GM18868 (cell line): ENCODE data around the gene UBE2R2.
"Not testable (repeated sequence)": the region's sequence is repeated elsewhere in the genome, so short reads cannot be mapped to it uniquely, and the experiment has no call there.

Experiments
- ATAC-seq: cut with Tn5 transposase; IDR thresholded peaks from one replicate; pipeline ENCODE4 v1.9.1; 2021; ENCODE audit warnings: mild to moderate bottlenecking, moderate library complexity; ENCODE audit not compliant: unreplicated experiment

Gene UBE2R2

GRCh38 chr9:33798545-33798944 lies 18.4 kb upstream of the UBE2R2 start:
- ATAC-seq: no peak

GRCh38 chr9:33799928-33800704 lies 16.8 kb upstream of the UBE2R2 start:
- no peak for ATAC-seq

- no peak for ATAC-seq
Measured at GRCh38 chr9:33800886-33801285, 16.1 kb upstream of the UBE2R2 start.

- not testable (repeated sequence) for ATAC-seq
Measured at GRCh38 chr9:33801943-33802500, 14.9 kb upstream of the UBE2R2 start.

- not testable (repeated sequence) for ATAC-seq
Measured at GRCh38 chr9:33804196-33804595, 12.8 kb upstream of the UBE2R2 start.

GRCh38 chr9:33807156-33807555 lies 9.8 kb upstream of the UBE2R2 start:
- ATAC-seq: not testable (repeated sequence)

- not testable (repeated sequence) for ATAC-seq
Measured at GRCh38 chr9:33808979-33809322, 8.0 kb upstream of the UBE2R2 start.

- ATAC-seq: no peak
Measured at GRCh38 chr9:33809506-33809905, 7.5 kb upstream of the UBE2R2 start.

- no peak for ATAC-seq
Measured at GRCh38 chr9:33813712-33814641, 3.0 kb upstream of the UBE2R2 start.

GRCh38 chr9:33815781-33816180 lies 1.2 kb upstream of the UBE2R2 start:
- no peak for ATAC-seq

- ATAC-seq: peak; percentile 15
Measured at GRCh38 chr9:33817327-33818166, 587 bp downstream of the UBE2R2 start.

- no peak for ATAC-seq
Measured at GRCh38 chr9:33818167-33818846, 1.3 kb downstream of the UBE2R2 start.

- no peak for ATAC-seq
Measured at GRCh38 chr9:33818847-33819500, 2.0 kb downstream of the UBE2R2 start.

- ATAC-seq: no peak
Measured at GRCh38 chr9:33820231-33820745, 3.3 kb downstream of the UBE2R2 start.

- no peak for ATAC-seq
Measured at GRCh38 chr9:33823801-33824200, 6.8 kb downstream of the UBE2R2 start.

- not testable (repeated sequence) for ATAC-seq
Measured at GRCh38 chr9:33827285-33827684, 10.3 kb downstream of the UBE2R2 start.

- not testable (repeated sequence) for ATAC-seq
Measured at GRCh38 chr9:33829641-33830230, 12.8 kb downstream of the UBE2R2 start.

GRCh38 chr9:33835625-33836260 lies 18.8 kb downstream of the UBE2R2 start:
- ATAC-seq: no peak
